T-helper 17 cell (primary cell): ENCODE results near the gene PPP2R1B. TPM values are rescaled to one million over a fixed set of nuclear protein-coding genes. Genes with fewer than 3 reads are reported as not detected.
"Not testable (repeated sequence)": the region's sequence is repeated elsewhere in the genome, so short reads cannot be mapped to it uniquely, and the experiment has no call there.

Experiments used
- ATAC-seq: fragments of 150-1000 bp; cut with Tn5 transposase; 2 replicates; pipeline ENCODE4 v1.10.0; 2021; ENCODE audit warnings: mild to moderate bottlenecking, moderate library complexity
- DNase-seq, 3 donors: peaks; one replicate each; pipeline versions ENCODE4 v3.0.0 to v3.0.0-alpha.2; 2020 to 2021
- H3K9me3 ChIP-seq: one replicate; pipeline ENCODE4 v1.7.0; 2013; ENCODE audit warnings: low read length, mild to moderate bottlenecking; ENCODE audit not compliant: control insufficient read depth, poor library complexity, severe bottlenecking
- H3K27ac Mint-ChIP-seq: one replicate; pipeline ENCODE4 v1.8.0; 2022; ENCODE audit warnings: mild to moderate bottlenecking, moderate library complexity, mixed read lengths
- H3K27me3 Mint-ChIP-seq: one replicate; pipeline ENCODE4 v1.8.0; 2022; ENCODE audit warnings: mixed read lengths
- H3K36me3 Mint-ChIP-seq: one replicate; pipeline ENCODE4 v1.8.0; 2022; ENCODE audit warnings: low read depth, mixed read lengths
- H3K4me1 Mint-ChIP-seq: one replicate; pipeline ENCODE4 v1.8.0; 2022; ENCODE audit warnings: mild to moderate bottlenecking, mixed read lengths
- H3K4me3 Mint-ChIP-seq: one replicate; pipeline ENCODE4 v1.8.0; 2022; ENCODE audit warnings: mild to moderate bottlenecking, moderate library complexity, mixed read lengths
- total RNA-seq, 4 donors: library from RNA in 2 of 4; stranded (reverse) in 2 of 4; gene quantifications; one replicate each; pipeline ENCODE4 v1.2.3 and lab custom pipeline; 2022 to 2026

Gene PPP2R1B
- total RNA-seq, 2 donors from 2014 or later: 26.4 to 32.0 TPM

DNA sequence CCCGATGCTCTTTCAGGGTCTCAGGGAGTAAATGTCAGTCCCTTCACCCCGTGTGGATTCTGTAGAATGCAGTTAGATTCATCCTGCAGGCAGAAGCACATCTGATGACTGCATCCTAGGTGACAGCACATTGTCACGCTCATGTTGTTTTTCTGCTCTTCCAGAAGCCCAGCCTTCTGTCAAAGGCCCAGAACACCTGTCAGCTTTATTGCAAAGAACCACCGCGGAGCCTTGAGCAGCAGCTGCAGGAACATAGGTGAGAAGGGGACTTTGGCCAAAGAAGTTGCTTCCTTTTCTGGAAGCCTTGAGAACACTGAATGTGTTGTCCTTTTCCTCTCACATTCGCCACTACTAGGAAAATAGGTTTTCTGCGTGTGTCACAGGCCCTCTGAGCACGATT is 43.7 kb downstream of the PPP2R1B start:
- no peaks in the 10 kb centered on the region for H3K27me3 Mint-ChIP-seq
- no peaks in the 10 kb centered on the region for H3K9me3 ChIP-seq
- H3K27ac Mint-ChIP-seq: no peak overlapping the region
- no peak overlapping the region for H3K4me3 Mint-ChIP-seq
- ATAC-seq (no peak), DNase-seq (no peak)
- peaks cover under 1% of the 10 kb centered on the region for H3K4me1 Mint-ChIP-seq
- no peaks in the 10 kb centered on the region for H3K36me3 Mint-ChIP-seq

DNA sequence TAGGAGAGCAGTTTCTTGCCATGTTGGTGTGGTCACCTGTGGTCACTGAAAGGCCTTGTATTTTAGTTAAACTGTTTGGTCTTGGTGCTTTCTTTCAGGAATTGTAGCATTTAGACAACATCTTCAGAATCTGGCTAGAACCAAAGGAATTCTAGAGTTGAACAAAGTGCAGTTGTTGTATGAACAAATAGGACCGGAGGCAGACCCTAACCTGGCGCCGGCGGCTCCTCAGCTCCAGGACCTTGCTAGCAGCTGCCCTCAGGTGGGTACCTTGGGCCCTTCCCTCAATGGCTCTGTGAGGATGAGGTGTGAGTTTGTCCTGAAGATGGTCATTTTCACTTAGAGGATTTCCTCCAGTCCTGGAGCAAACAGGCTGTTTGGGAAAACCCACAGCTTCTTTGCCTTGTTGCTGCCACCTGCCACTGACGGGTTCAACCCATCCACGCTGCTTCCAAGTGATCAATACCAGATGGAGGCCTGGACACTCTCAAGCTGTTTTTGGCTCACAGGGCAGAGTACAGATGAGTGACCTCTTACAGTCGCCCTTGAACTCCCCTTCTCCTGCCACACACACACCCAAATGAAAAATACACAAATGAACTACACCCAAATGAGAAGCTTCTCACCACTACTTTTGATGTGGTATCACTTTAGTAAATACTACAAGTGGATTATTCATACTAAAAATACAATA is 45.2 kb downstream of the PPP2R1B start:
- DNase-seq: no peak
- no peak for ATAC-seq
- Mint-ChIP-seq H3K27me3 (no peaks in the 10 kb centered on the region), H3K27ac (peak overlapping the region; percentile 32), H3K36me3 (no peaks in the 10 kb centered on the region), H3K4me3 (no peak overlapping the region), H3K4me1 (peaks cover 7% of the 10 kb centered on the region)
- H3K9me3 ChIP-seq: no peaks in the 10 kb centered on the region

DNA sequence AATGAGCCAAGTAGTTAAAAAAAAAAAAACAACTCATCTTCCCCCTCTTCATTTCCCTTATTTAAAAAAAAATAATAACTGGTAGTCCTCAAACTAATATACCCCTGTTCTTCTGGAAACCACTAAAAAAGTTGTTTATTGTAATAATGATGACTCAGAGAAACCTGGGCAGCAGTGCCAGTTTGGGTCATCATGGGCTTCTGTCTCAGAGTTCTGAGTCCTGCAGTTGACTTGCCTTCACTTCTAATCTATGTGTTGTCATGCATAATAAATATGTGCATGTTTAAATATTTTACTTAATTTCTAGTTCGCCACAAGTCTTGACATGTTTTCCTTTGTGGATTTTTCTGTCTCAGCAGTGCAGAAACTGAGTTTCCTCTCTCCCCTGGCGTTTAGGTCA is 46.8 kb downstream of the PPP2R1B start:
- no peak for ATAC-seq

DNA sequence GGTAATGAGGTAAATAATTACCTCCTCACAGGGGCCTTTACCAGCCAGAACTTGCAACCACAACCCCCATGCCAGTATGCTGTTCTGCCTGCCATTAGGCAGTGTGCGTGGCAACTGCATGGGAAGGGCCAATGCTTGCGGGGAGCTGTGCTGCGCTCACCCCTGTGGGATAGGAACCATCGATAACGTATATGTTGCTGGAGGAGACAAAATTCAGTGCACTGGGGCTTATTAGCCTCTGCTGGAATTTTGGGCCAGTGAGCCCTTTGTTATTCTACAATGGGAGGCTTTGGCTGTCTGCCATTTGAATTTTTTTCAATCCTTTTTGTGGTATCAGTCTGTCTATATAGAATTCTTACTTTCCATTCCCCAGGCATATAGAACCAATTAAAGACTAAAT is 47.3 kb downstream of the PPP2R1B start:
- Mint-ChIP-seq H3K4me1 (peaks cover 9% of the 10 kb centered on the region), H3K4me3 (no peak overlapping the region), H3K36me3 (peaks cover 4% of the 10 kb centered on the region), H3K27me3 (no peaks in the 10 kb centered on the region), H3K27ac (no peak overlapping the region)
- ATAC-seq: no peak
- no peaks in the 10 kb centered on the region for H3K9me3 ChIP-seq
- DNase-seq: no peak

More for the DNA sequence above, 46.8 kb downstream of the PPP2R1B start:
- Mint-ChIP-seq H3K36me3 (peaks cover 2% of the 10 kb centered on the region), H3K27ac (no peak overlapping the region), H3K4me1 (peaks cover 9% of the 10 kb centered on the region), H3K4me3 (no peak overlapping the region), H3K27me3 (no peaks in the 10 kb centered on the region)
- no peaks in the 10 kb centered on the region for H3K9me3 ChIP-seq
- no peak for DNase-seq

DNA sequence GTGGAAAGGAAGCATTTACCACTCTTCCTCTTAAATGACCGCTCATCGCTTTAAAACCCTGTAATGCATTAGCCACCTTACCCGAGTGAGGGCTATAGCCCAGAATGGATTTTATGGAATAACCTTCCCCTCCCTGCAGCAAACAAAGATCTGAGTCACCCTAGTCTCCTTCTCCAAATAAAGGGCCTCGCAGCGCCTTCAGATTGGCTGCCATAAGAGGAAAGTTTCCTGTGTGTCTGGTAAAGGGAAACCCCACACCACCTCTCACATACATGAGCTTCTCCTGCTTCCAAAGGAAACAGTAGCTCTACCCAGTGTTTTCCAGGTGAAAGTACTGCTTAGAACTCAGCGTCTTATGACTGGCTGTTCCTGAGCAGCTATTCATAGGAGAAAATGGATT is 47.8 kb downstream of the PPP2R1B start:
- Mint-ChIP-seq H3K27ac (no peak overlapping the region), H3K4me1 (peaks cover 9% of the 10 kb centered on the region), H3K36me3 (peaks cover 4% of the 10 kb centered on the region), H3K4me3 (no peak overlapping the region), H3K27me3 (no peaks in the 10 kb centered on the region)
- no peak for ATAC-seq
- no peak for DNase-seq
- H3K9me3 ChIP-seq: no peaks in the 10 kb centered on the region

DNA sequence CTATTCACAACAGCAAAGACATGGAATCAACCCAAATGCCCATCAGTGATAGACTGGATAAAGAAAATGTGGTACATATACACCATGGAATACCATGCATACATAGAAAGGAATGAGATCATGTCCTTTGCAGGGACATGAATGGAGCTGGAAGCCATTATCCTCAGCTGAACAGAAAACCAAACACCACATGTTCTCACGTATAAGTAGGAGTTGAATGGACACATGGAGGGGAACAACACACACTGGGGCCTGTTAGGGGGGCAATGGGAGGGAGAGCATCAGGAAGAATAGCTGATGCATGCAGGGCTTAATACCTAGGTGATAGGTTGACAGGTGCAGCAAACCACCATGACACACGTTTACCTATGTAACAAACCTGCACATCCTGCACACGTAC is 48.5 kb downstream of the PPP2R1B start:
- not testable (repeated sequence) for H3K4me3 Mint-ChIP-seq, H3K27me3 Mint-ChIP-seq, H3K4me1 Mint-ChIP-seq, DNase-seq, H3K36me3 Mint-ChIP-seq, ATAC-seq, H3K9me3 ChIP-seq
- H3K27ac Mint-ChIP-seq: peak overlapping the region; percentile 9

DNA sequence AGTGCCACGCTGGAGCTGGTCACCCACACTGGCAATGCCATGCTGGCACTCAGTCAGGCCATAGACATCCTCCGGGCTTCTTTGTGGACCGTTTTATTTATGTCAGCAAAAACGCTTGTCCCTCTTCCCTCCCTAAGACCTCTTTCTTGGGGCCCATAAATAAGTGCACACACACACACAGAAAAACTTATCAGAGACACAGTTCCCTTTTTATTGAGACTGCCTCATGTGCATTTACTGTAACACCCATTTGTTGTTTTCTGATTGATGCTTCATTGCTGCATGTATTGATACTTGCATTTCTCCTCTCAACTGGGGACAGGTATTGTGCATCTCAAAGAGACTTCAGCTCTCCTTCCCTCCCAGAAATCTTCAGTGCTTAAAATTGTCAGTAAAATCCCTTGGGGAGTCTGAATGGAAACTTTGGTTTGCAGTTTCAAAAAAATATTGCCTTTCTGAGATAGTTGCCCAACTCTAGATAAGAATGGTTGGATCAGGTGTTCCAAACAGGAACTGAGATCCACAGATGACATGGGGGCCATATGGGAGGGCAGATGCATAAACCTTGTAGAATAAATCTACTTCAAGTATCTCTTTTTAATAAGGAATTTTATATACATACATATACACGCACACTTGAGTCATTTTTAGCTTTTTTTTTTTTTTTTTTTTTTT is 50.9 kb downstream of the PPP2R1B start:
- ATAC-seq (no peak), DNase-seq (no peak)
- peaks cover 4% of the 10 kb centered on the region for H3K36me3 Mint-ChIP-seq
- no peak overlapping the region for H3K4me3 Mint-ChIP-seq
- H3K27ac Mint-ChIP-seq: no peak overlapping the region
- peaks cover 9% of the 10 kb centered on the region for H3K4me1 Mint-ChIP-seq
- no peaks in the 10 kb centered on the region for H3K27me3 Mint-ChIP-seq
- no peaks in the 10 kb centered on the region for H3K9me3 ChIP-seq

DNA sequence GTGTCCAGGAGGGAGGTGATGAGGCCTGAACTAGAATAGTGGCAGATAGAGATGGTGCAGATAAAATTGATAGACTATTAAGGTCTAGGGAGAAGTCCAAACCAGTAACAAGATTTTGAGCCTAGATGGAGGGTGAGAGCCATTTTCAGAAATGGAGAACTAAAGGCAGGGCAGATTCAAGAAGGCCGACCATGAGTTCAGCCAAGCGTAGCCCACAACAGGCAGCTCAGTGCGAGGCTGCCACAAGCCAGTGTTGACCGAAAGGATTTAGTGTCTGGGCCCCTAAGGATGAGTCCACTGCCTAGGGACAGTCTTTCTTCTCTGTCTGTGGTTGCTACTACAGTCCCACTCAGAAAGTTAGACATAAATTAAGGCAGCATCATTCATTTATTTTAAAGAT is 51.7 kb downstream of the PPP2R1B start:
- peaks cover 9% of the 10 kb centered on the region for H3K4me1 Mint-ChIP-seq
- ATAC-seq: no peak
- no peaks in the 10 kb centered on the region for H3K27me3 Mint-ChIP-seq
- DNase-seq: no peak
- H3K36me3 Mint-ChIP-seq: peaks cover 4% of the 10 kb centered on the region
- H3K4me3 Mint-ChIP-seq: no peak overlapping the region
- H3K9me3 ChIP-seq: no peaks in the 10 kb centered on the region
- no peak overlapping the region for H3K27ac Mint-ChIP-seq

DNA sequence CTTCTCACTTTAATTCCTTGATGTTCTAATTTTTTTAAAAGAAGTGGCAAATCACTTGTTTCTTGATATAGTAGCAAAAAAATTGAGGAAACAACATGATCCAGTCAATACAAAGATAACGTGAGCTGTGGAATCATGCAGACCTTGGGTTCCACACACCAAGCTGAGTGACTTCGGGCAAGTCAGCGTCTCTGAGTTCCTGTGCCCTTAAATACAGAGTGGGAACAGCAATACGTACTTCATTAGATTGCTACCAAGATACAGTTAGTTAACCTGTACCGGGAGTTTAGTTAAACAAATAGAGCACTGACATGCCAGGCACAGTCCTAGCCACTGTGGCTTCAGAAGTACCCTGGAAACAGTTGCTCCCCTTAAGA is 58.5 kb downstream of the PPP2R1B start:
- Mint-ChIP-seq H3K4me3 (no peak overlapping the region), H3K27me3 (no peaks in the 10 kb centered on the region), H3K27ac (no peak overlapping the region), H3K4me1 (no peaks in the 10 kb centered on the region), H3K36me3 (peaks cover 6% of the 10 kb centered on the region)
- no peaks in the 10 kb centered on the region for H3K9me3 ChIP-seq
- ATAC-seq (no peak), DNase-seq (no peak)

DNA sequence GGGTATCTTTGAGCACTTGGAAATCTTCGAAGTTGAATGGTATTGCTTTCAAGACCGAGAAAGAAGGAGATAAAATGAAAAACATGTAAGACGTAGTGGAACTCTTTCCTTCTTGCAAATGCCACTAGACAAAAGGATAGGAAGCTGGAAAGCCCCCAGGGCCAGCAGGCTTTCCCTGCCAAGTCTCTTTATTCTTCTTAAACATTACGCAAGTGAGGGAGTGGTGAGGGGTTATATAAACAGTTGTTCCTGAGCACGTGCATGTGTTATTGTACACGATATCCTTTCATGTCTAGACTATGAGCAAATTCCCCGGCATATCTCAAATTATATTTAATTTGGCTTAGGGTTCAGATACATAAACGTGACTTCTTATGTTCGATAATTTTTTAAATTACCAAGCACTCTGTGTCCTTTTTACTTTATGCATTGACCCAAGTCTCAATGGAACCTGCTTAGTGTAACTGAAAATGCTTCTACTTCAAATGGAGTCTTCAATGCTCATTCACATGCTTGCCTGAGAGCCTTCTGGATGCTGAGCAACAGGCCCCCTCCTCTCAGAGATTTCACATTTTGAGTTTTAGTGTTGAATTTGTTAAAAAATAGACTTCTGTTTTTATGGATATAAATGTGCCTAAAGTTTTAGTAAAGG is 59.0 kb downstream of the PPP2R1B start:
- DNase-seq (no peak), ATAC-seq (no peak)
- no peak overlapping the region for H3K27ac Mint-ChIP-seq
- H3K4me3 Mint-ChIP-seq: no peak overlapping the region
- H3K9me3 ChIP-seq: no peaks in the 10 kb centered on the region
- no peaks in the 10 kb centered on the region for H3K27me3 Mint-ChIP-seq
- H3K4me1 Mint-ChIP-seq: no peaks in the 10 kb centered on the region
- peaks cover 6% of the 10 kb centered on the region for H3K36me3 Mint-ChIP-seq

DNA sequence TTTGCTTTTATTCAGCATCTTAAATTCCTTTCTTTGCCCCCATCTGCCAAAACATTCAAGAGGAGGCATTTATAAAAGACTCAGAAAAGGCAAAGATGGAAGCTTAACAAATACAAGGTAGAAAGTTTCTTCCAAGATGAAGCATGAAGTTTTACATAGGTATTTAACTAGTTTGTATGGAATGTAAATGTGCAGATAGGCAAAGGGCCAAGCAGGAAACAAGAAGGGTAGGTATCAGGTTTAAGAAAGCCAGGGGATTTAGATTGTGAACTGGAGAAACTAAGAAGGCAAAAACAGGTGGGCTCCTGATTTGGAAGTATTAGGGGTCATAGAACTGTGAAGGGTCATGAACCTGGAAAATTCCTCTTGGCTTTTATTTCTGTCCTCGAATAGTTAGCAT is 62.6 kb downstream of the PPP2R1B start:
- DNase-seq (no peak), ATAC-seq (no peak)
- peaks cover 5% of the 10 kb centered on the region for H3K4me1 Mint-ChIP-seq
- H3K27ac Mint-ChIP-seq: no peak overlapping the region
- H3K27me3 Mint-ChIP-seq: no peaks in the 10 kb centered on the region
- H3K9me3 ChIP-seq: no peaks in the 10 kb centered on the region
- H3K4me3 Mint-ChIP-seq: no peak overlapping the region
- peaks cover 6% of the 10 kb centered on the region for H3K36me3 Mint-ChIP-seq

DNA sequence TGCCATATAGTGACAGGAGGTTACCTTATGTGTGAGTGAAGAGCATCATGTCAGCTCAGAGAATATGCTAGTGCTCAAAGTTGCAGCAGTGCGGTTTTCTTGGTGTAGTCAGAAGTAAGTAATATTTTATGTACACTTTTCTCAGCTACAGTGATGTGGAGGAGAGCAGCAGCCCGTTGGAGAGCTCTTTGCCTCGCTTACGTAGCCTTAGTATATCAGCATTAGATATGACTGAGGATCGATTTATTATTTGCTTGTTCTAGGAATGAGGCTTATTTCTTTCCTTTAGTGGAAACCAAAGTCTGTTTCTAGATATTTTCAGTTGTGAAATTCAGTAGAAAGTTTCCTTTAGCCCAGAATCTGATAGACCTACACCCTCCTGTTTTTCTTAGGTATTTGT is 63.6 kb downstream of the PPP2R1B start:
- H3K36me3 Mint-ChIP-seq: peaks cover 6% of the 10 kb centered on the region
- peaks cover 7% of the 10 kb centered on the region for H3K4me1 Mint-ChIP-seq
- ATAC-seq (no peak), DNase-seq (no peak)
- H3K27me3 Mint-ChIP-seq: no peaks in the 10 kb centered on the region
- H3K4me3 Mint-ChIP-seq: no peak overlapping the region
- H3K9me3 ChIP-seq: no peaks in the 10 kb centered on the region
- H3K27ac Mint-ChIP-seq: no peak overlapping the region

DNA sequence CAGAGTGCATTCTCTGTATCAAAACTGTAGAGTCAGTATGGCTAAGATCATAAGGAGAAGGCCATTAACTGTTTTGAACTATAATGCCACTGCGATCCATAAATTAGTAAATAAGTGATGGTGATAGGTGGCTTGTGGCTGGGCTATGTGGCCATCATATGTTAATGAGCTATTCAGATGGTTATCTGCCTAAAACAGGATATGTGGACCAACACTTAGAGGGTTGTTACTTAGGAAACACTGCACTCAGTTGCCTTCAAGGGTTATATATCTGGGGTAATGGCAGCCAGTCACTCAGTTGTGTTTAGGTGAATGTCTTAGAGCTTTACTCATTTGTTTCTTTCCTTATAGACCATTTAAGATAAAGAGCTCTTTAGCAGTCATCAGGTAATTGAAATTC is 66.0 kb downstream of the PPP2R1B start:
- ATAC-seq (no peak), DNase-seq (no peak)
- H3K36me3 Mint-ChIP-seq: no peaks in the 10 kb centered on the region
- H3K4me1 Mint-ChIP-seq: peaks cover 11% of the 10 kb centered on the region
- no peaks in the 10 kb centered on the region for H3K27me3 Mint-ChIP-seq
- H3K9me3 ChIP-seq: no peaks in the 10 kb centered on the region
- H3K27ac Mint-ChIP-seq: no peak overlapping the region
- no peak overlapping the region for H3K4me3 Mint-ChIP-seq
